K562 (cell line): ENCODE results near the gene ZNF268. TPM values are rescaled to one million over a fixed set of nuclear protein-coding genes. Genes with fewer than 3 reads are reported as not detected.

ENCODE experiments used
- CCAR2 ChIP-seq: fragments of 200-400 bp; formaldehyde crosslinking; IDR thresholded peaks from 2 replicates; pipeline ENCODE4 v1.6.1; 2017; ENCODE audit warnings: mild to moderate bottlenecking, low read depth, low read length
- CTCF ChIP-seq, 3 experiments: IDR thresholded peaks in 2 of 3; conservative IDR thresholded peaks in 1 of 3; 2 replicates each; pipeline ENCODE4 v1.5.1; 2011 to 2012; ENCODE audit warnings: low read length in 3 of 3, mild to moderate bottlenecking in 3 of 3, control low read depth in 2 of 3, improper control_type of control experiment in 1 of 3, inconsistent platforms in 1 of 3, low read depth in 1 of 3, mixed read lengths in 1 of 3, moderate library complexity in 1 of 3; ENCODE audit not compliant: insufficient read depth in 2 of 3
- FOXP4 ChIP-seq: sonication (generic); formaldehyde crosslinking; IDR thresholded peaks from 2 replicates; pipeline ENCODE4 v1.8.0; 2022; ENCODE audit warnings: mild to moderate bottlenecking, missing genetic modification reagents, borderline replicate concordance
- HDAC3 ChIP-seq: fragments of 450-650 bp; IDR thresholded peaks from 2 replicates; pipeline ENCODE4 v1.6.1; 2018; ENCODE audit warnings: borderline replicate concordance, mild to moderate bottlenecking, moderate library complexity; ENCODE audit not compliant: partially characterized antibody
- MED1 ChIP-seq: sonication (generic); formaldehyde crosslinking; IDR thresholded peaks from 2 replicates; pipeline ENCODE4 v1.8.1; 2023; ENCODE audit warnings: missing genetic modification reagents, borderline replicate concordance
- NBN ChIP-seq: fragments of 450-650 bp; IDR thresholded peaks from 2 replicates; pipeline ENCODE4 v1.6.1; 2016; ENCODE audit warnings: low read depth, mild to moderate bottlenecking
- POLR3G ChIP-seq: IDR thresholded peaks from 2 replicates; pipeline ENCODE4 v1.6.1; 2011; ENCODE audit not compliant: insufficient read length, insufficient replicate concordance; ENCODE audit errors: extremely low read depth
- ZBTB7A ChIP-seq: IDR thresholded peaks from 2 replicates; pipeline ENCODE4 v1.6.1; 2011; ENCODE audit warnings: low read depth, mild to moderate bottlenecking, low read length, moderate library complexity, borderline replicate concordance; ENCODE audit not compliant: control insufficient read depth
- ZSCAN32 ChIP-seq: fragments of 450-650 bp; formaldehyde crosslinking; IDR thresholded peaks from 2 replicates; pipeline ENCODE4 v1.4.0; 2020; ENCODE audit warnings: mild to moderate bottlenecking, moderate library complexity
- polyA plus RNA-seq, 8 experiments: library from polyadenylated mRNA; depleted of rRNA in 4 of 8; stranded (reverse) in 5 of 8; unstranded in 3 of 8; fragments of >200 nt; fragmentation: Nextera tagmentation in 2 of 8; fragmentation: Illumina TruSeq in 1 of 8; extraction: Ambion mirVana in 2 of 8; extraction: Trizol in 1 of 8; gene quantifications; 2 replicates each; pipeline versions ENCODE4 v1.2.1 to v1.2.3, GENCODE V29; 2011 to 2014; ENCODE audit warnings: inconsistent platforms in 1 of 8, missing spikeins in 1 of 8
- total RNA-seq, 7 experiments: library from RNA; depleted of rRNA in 6 of 7; stranded (reverse); fragments of >200 nt in 6 of 7; fragmentation: Illumina TruSeq in 2 of 7; extraction: Trizol in 2 of 7; gene quantifications; 2 replicates each; pipeline versions ENCODE4 v1.2.1 to v1.2.3, GENCODE V29; 2011 to 2021; ENCODE audit warnings: low replicate concordance in 1 of 7
- TF ChIP-seq, protein P1 (sequence below), 2 experiments: fragments of 450-650 bp; IDR thresholded peaks; 2 replicates each; pipeline ENCODE4 v1.6.1; 2018; ENCODE audit warnings: mild to moderate bottlenecking in 2 of 2, low read depth in 1 of 2; ENCODE audit not compliant: partially characterized antibody in 2 of 2
- TF ChIP-seq, protein P2 (sequence below): fragments of 450-650 bp; IDR thresholded peaks from 2 replicates; pipeline ENCODE4 v1.7.1; 2018; ENCODE audit warnings: mild to moderate bottlenecking, low read depth; ENCODE audit not compliant: partially characterized antibody
- TF ChIP-seq, protein P3 (sequence below): fragments of 450-650 bp; formaldehyde crosslinking; IDR thresholded peaks from 2 replicates; pipeline ENCODE4 v1.4.0; 2020; ENCODE audit warnings: mild to moderate bottlenecking, moderate library complexity

ZNF268 gene
- total and polyA plus RNA-seq, 9 of the 15 experiments (the other 6 are each of a cell fraction or from before 2014, with no cell fraction given) = 4.8 to 12.0 (median 7.7) TPM

- TF ChIP-seq CTCF (IDR thresholded peaks at IDR 0.05 in 2 of 3, conservative IDR thresholded peaks at IDR 0.05 in 1 of 3; ENCODE audit: insufficient read depth in 2 of 3, low read depth in 1 of 3, low read length in 3 of 3) (peak; percentile 84 to 95 (median 93)), CCAR2 (no peak), ZBTB7A (peak; percentile 59; the same call in 1 of the 2 replicates), FOXP4 (CRISPR knock-in tag) (no peak; the same call in 1 of the 2 replicates), POLR3G (no peak), NBN (peak; percentile 52; the same call in 1 of the 2 replicates), MED1 (CRISPR knock-in tag) (no peak), ZSCAN32 (no peak), HDAC3 (no peak)
- TF ChIP-seq, protein P1, sequence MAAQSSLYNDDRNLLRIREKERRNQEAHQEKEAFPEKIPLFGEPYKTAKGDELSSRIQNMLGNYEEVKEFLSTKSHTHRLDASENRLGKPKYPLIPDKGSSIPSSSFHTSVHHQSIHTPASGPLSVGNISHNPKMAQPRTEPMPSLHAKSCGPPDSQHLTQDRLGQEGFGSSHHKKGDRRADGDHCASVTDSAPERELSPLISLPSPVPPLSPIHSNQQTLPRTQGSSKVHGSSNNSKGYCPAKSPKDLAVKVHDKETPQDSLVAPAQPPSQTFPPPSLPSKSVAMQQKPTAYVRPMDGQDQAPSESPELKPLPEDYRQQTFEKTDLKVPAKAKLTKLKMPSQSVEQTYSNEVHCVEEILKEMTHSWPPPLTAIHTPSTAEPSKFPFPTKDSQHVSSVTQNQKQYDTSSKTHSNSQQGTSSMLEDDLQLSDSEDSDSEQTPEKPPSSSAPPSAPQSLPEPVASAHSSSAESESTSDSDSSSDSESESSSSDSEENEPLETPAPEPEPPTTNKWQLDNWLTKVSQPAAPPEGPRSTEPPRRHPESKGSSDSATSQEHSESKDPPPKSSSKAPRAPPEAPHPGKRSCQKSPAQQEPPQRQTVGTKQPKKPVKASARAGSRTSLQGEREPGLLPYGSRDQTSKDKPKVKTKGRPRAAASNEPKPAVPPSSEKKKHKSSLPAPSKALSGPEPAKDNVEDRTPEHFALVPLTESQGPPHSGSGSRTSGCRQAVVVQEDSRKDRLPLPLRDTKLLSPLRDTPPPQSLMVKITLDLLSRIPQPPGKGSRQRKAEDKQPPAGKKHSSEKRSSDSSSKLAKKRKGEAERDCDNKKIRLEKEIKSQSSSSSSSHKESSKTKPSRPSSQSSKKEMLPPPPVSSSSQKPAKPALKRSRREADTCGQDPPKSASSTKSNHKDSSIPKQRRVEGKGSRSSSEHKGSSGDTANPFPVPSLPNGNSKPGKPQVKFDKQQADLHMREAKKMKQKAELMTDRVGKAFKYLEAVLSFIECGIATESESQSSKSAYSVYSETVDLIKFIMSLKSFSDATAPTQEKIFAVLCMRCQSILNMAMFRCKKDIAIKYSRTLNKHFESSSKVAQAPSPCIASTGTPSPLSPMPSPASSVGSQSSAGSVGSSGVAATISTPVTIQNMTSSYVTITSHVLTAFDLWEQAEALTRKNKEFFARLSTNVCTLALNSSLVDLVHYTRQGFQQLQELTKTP (IDR thresholded peaks at IDR 0.05; ENCODE audit: low read depth in 1 of 2, partially characterized antibody in 2 of 2) = peak in 1 of 2 experiments; percentile 93
- TF ChIP-seq, protein P2, sequence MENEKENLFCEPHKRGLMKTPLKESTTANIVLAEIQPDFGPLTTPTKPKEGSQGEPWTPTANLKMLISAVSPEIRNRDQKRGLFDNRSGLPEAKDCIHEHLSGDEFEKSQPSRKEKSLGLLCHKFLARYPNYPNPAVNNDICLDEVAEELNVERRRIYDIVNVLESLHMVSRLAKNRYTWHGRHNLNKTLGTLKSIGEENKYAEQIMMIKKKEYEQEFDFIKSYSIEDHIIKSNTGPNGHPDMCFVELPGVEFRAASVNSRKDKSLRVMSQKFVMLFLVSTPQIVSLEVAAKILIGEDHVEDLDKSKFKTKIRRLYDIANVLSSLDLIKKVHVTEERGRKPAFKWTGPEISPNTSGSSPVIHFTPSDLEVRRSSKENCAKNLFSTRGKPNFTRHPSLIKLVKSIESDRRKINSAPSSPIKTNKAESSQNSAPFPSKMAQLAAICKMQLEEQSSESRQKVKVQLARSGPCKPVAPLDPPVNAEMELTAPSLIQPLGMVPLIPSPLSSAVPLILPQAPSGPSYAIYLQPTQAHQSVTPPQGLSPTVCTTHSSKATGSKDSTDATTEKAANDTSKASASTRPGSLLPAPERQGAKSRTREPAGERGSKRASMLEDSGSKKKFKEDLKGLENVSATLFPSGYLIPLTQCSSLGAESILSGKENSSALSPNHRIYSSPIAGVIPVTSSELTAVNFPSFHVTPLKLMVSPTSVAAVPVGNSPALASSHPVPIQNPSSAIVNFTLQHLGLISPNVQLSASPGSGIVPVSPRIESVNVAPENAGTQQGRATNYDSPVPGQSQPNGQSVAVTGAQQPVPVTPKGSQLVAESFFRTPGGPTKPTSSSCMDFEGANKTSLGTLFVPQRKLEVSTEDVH = peak; percentile 94
- TF ChIP-seq, protein P3, sequence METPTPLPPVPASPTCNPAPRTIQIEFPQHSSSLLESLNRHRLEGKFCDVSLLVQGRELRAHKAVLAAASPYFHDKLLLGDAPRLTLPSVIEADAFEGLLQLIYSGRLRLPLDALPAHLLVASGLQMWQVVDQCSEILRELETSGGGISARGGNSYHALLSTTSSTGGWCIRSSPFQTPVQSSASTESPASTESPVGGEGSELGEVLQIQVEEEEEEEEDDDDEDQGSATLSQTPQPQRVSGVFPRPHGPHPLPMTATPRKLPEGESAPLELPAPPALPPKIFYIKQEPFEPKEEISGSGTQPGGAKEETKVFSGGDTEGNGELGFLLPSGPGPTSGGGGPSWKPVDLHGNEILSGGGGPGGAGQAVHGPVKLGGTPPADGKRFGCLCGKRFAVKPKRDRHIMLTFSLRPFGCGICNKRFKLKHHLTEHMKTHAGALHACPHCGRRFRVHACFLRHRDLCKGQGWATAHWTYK (CRISPR knock-in tag) = no peak
Measured at GRCh38 chr12:133181238-133181959, at the start of gene ZNF268 (continued).
